K562 (cell line): ENCODE results near the gene XPC. TPM values are rescaled to one million over a fixed set of nuclear protein-coding genes. Genes with fewer than 3 reads are reported as not detected.

Experiments used
- ATF7 ChIP-seq: fragments of 450-650 bp; IDR thresholded peaks from 2 replicates; pipeline ENCODE4 v1.7.1; 2014; ENCODE audit warnings: mild to moderate bottlenecking, moderate library complexity
- BRD9 ChIP-seq: fragments of 450-650 bp; IDR thresholded peaks from 2 replicates; pipeline ENCODE4 v1.6.1; 2018; ENCODE audit warnings: low read depth; ENCODE audit not compliant: partially characterized antibody
- GATAD2B ChIP-seq: fragments of 450-650 bp; IDR thresholded peaks from 2 replicates; pipeline ENCODE4 v1.6.1; 2017; ENCODE audit warnings: mild to moderate bottlenecking, borderline replicate concordance
- GTF2B ChIP-seq: IDR thresholded peaks from 2 replicates; pipeline ENCODE4 v1.6.1; 2011; ENCODE audit not compliant: insufficient read length; ENCODE audit errors: extremely low read depth
- MTA2 ChIP-seq: fragments of 450-650 bp; IDR thresholded peaks from 2 replicates; pipeline ENCODE4 v1.6.1; 2016; ENCODE audit warnings: low read depth
- THAP7 ChIP-seq: fragments of 250-450 bp; sonication (Bioruptor Pico); IDR thresholded peaks from 2 replicates; pipeline ENCODE4 v1.5.0; 2021
- ZBTB11 ChIP-seq, 3 experiments: fragments of 200-800 bp in 1 of 3; fragments of 250-450 bp in 1 of 3; fragments of 450-650 bp in 1 of 3; sonication (Bioruptor Pico) in 1 of 3; sonication (Bioruptor generic) in 1 of 3; formaldehyde crosslinking in 1 of 3; IDR thresholded peaks; 2 replicates each; pipeline versions ENCODE4 v1.6.1 to v1.8.0; 2016 to 2022; ENCODE audit warnings: mild to moderate bottlenecking in 2 of 3, missing genetic modification characterization in 2 of 3, missing compliant biosample characterization in 1 of 3, moderate library complexity in 1 of 3
- ZBTB40 ChIP-seq, 2 experiments: fragments of 450-650 bp in 1 of 2; sonication (generic) in 1 of 2; formaldehyde crosslinking in 1 of 2; IDR thresholded peaks; 2 replicates each; pipeline versions ENCODE4 v1.7.1 to v1.9.0; 2016 to 2022; ENCODE audit warnings: inconsistent platforms in 1 of 2, mild to moderate bottlenecking in 1 of 2, missing genetic modification reagents in 1 of 2
- ZNF655 ChIP-seq: fragments of 250-450 bp; sonication (Bioruptor Pico); IDR thresholded peaks from 2 replicates; pipeline ENCODE4 v1.5.0; 2021
- ZNF830 ChIP-seq: fragments of 250-450 bp; sonication (Bioruptor Pico); IDR thresholded peaks from 2 replicates; pipeline ENCODE4 v1.5.0; 2021; ENCODE audit warnings: mild to moderate bottlenecking
- polyA plus RNA-seq, 8 experiments: library from polyadenylated mRNA; depleted of rRNA in 4 of 8; stranded (reverse) in 5 of 8; unstranded in 3 of 8; fragments of >200 nt; fragmentation: Nextera tagmentation in 2 of 8; fragmentation: Illumina TruSeq in 1 of 8; extraction: Ambion mirVana in 2 of 8; extraction: Trizol in 1 of 8; gene quantifications; 2 replicates each; pipeline versions ENCODE4 v1.2.1 to v1.2.3, GENCODE V29; 2011 to 2014; ENCODE audit warnings: inconsistent platforms in 1 of 8, missing spikeins in 1 of 8
- total RNA-seq, 7 experiments: library from RNA; depleted of rRNA in 6 of 7; stranded (reverse); fragments of >200 nt in 6 of 7; fragmentation: Illumina TruSeq in 2 of 7; extraction: Trizol in 2 of 7; gene quantifications; 2 replicates each; pipeline versions ENCODE4 v1.2.1 to v1.2.3, GENCODE V29; 2011 to 2021; ENCODE audit warnings: low replicate concordance in 1 of 7

Gene XPC
- total and polyA plus RNA-seq, 9 of the 15 experiments (the other 6 are each of a cell fraction or from before 2014, with no cell fraction given) = 3.8 to 54.7 (median 41.3) TPM

GRCh38 chr3:14124615-14125192, 53.7 kb downstream of the XPC start, which contains the start of the genes CHCHD4 and TMEM43 (continued):
- TF ChIP-seq THAP7 (0 out of 2 replicates have a peak, but pooled peaks have one; percentile 88), ZNF655 (CRISPR knock-in tag) (no peak), ZBTB40 (IDR thresholded peaks at IDR 0.05) (no peak; the same call in 1 of the 2 replicates), ZBTB40 (CRISPR knock-in tag; IDR thresholded peaks at IDR 0.05) (no peak), MTA2 (no peak), ZNF830 (CRISPR knock-in tag) (no peak), BRD9 (no peak), GTF2B (no peak), ZBTB11 (CRISPR knock-in tag; IDR thresholded peaks at IDR 0.05) (peak in 2 of 3 experiments; percentile 57 to 94; a peak in 3 of 6 replicates), ATF7 (peak; percentile 83), GATAD2B (no peak)
